ENCODE data around the gene NUP107. TPM values are rescaled to one million over a fixed set of nuclear protein-coding genes. Genes with fewer than 3 reads are reported as not detected.

The NUP107 gene
- total and polyA plus RNA-seq, 4 donors: 18.4 to 74.7 (median 26.4) TPM

GRCh38 chr12:68695454-68695853 lies 8.7 kb downstream of the NUP107 start:
- ATAC-seq (ENCODE audit: insufficient read depth, low FRiP score) (no peak), DNase-seq (no peak)
- Histone ChIP-seq H3K9me3 (ENCODE audit: control insufficient read depth in 4 of 4, insufficient read depth in 3 of 4, low read length in 3 of 4) (no peaks in the 10 kb centered on the region), H3K36me3 (ENCODE audit: control insufficient read depth in 4 of 4, insufficient read depth in 4 of 4, low read length in 4 of 4) (peaks cover 18 to 42% (median 30%) of the 10 kb centered on the region in 4 donors), H3K9ac (ENCODE audit: insufficient read depth in 1 of 2, low read length in 2 of 2) (no peak overlapping the region), H3K27ac (ENCODE audit: low read depth in 1 of 2, low read length in 1 of 2) (no peak overlapping the region), H3K4me3 (no peak overlapping the region), H3K27me3 (ENCODE audit: control insufficient read depth in 3 of 3, insufficient read depth in 3 of 3, low read length in 2 of 3) (no peaks in the 10 kb centered on the region), H3K4me1 (ENCODE audit: control insufficient read depth in 5 of 5, insufficient read depth in 5 of 5, low read length in 5 of 5) (no peaks in the 10 kb centered on the region)
- TF ChIP-seq CTCF (IDR thresholded peaks at IDR 0.05; ENCODE audit: control extremely low read depth, extremely low read depth): no peak

- Histone ChIP-seq H3K4me3 (no peak overlapping the region), H3K27ac (ENCODE audit: low read depth in 1 of 2, low read length in 1 of 2) (no peak overlapping the region), H3K36me3 (ENCODE audit: control insufficient read depth in 4 of 4, insufficient read depth in 4 of 4, low read length in 4 of 4) (peaks cover 16 to 34% (median 20%) of the 10 kb centered on the region in 4 donors)
Measured at GRCh38 chr12:68699486-68699885, 12.7 kb downstream of the NUP107 start.

GRCh38 chr12:68727776-68728175 lies 41.0 kb downstream of the NUP107 start:
- H3K4me1 ChIP-seq (ENCODE audit: control insufficient read depth in 5 of 5, insufficient read depth in 5 of 5, low read length in 5 of 5): no peaks in the 10 kb centered on the region
- peaks cover 8 to 21% (median 11%) of the 10 kb centered on the region in 4 donors for H3K36me3 ChIP-seq (ENCODE audit: control insufficient read depth in 4 of 4, insufficient read depth in 4 of 4, low read length in 4 of 4)
- H3K9me3 ChIP-seq (ENCODE audit: control insufficient read depth in 4 of 4, insufficient read depth in 3 of 4, low read length in 3 of 4): no peaks in the 10 kb centered on the region
- no peak for TF ChIP-seq CTCF (IDR thresholded peaks at IDR 0.05; ENCODE audit: control extremely low read depth, extremely low read depth)
- H3K9ac ChIP-seq (ENCODE audit: insufficient read depth in 1 of 2, low read length in 2 of 2): no peak overlapping the region
- WGBS, 2 donors: 94 to 96% methylated on average over 7 of the region's 7 CpGs
- no peak for DNase-seq
- no peak overlapping the region for H3K4me3 ChIP-seq
- H3K27me3 ChIP-seq (ENCODE audit: control insufficient read depth in 3 of 3, insufficient read depth in 3 of 3, low read length in 2 of 3): no peaks in the 10 kb centered on the region
- no peak for ATAC-seq (ENCODE audit: insufficient read depth, low FRiP score)
- H3K27ac ChIP-seq (ENCODE audit: low read depth in 1 of 2, low read length in 1 of 2): no peak overlapping the region

More at GRCh38 chr12:68699486-68699885, 12.7 kb downstream of the NUP107 start:
- no peaks in the 10 kb centered on the region for H3K9me3 ChIP-seq (ENCODE audit: control insufficient read depth in 4 of 4, insufficient read depth in 3 of 4, low read length in 3 of 4)
- H3K27me3 ChIP-seq (ENCODE audit: control insufficient read depth in 3 of 3, insufficient read depth in 3 of 3, low read length in 2 of 3): no peaks in the 10 kb centered on the region
- ATAC-seq (ENCODE audit: insufficient read depth, low FRiP score) (no peak), DNase-seq (no peak)
- H3K9ac ChIP-seq (ENCODE audit: insufficient read depth in 1 of 2, low read length in 2 of 2): no peak overlapping the region
- WGBS, 2 donors: 88% methylated on average over 1 of the region's 1 CpG
- no peak for TF ChIP-seq CTCF (IDR thresholded peaks at IDR 0.05; ENCODE audit: control extremely low read depth, extremely low read depth)
- no peaks in the 10 kb centered on the region for H3K4me1 ChIP-seq (ENCODE audit: control insufficient read depth in 5 of 5, insufficient read depth in 5 of 5, low read length in 5 of 5)

- TF ChIP-seq CTCF (IDR thresholded peaks at IDR 0.05; ENCODE audit: control extremely low read depth, extremely low read depth): no peak
- Histone ChIP-seq H3K9me3 (ENCODE audit: control insufficient read depth in 4 of 4, insufficient read depth in 3 of 4, low read length in 3 of 4) (no peaks in the 10 kb centered on the region), H3K4me3 (no peak overlapping the region), H3K4me1 (ENCODE audit: control insufficient read depth in 5 of 5, insufficient read depth in 5 of 5, low read length in 5 of 5) (no peaks in the 10 kb centered on the region), H3K9ac (ENCODE audit: insufficient read depth in 1 of 2, low read length in 2 of 2) (no peak overlapping the region), H3K36me3 (ENCODE audit: control insufficient read depth in 4 of 4, insufficient read depth in 4 of 4, low read length in 4 of 4) (peaks cover 12 to 34% (median 25%) of the 10 kb centered on the region in 4 donors), H3K27ac (ENCODE audit: low read depth in 1 of 2, low read length in 1 of 2) (no peak overlapping the region), H3K27me3 (ENCODE audit: control insufficient read depth in 3 of 3, insufficient read depth in 3 of 3, low read length in 2 of 3) (no peaks in the 10 kb centered on the region)
- WGBS, 2 donors: 96 to 98% methylated on average over 4 of the region's 4 CpGs
- no peak for ATAC-seq (ENCODE audit: insufficient read depth, low FRiP score)
- DNase-seq: no peak
Measured at GRCh38 chr12:68733661-68734071, 46.9 kb downstream of the NUP107 start.

Measured in lung (tissue), 12 donors.